ENCODE measurements around the gene CLINT1.

DNA sequence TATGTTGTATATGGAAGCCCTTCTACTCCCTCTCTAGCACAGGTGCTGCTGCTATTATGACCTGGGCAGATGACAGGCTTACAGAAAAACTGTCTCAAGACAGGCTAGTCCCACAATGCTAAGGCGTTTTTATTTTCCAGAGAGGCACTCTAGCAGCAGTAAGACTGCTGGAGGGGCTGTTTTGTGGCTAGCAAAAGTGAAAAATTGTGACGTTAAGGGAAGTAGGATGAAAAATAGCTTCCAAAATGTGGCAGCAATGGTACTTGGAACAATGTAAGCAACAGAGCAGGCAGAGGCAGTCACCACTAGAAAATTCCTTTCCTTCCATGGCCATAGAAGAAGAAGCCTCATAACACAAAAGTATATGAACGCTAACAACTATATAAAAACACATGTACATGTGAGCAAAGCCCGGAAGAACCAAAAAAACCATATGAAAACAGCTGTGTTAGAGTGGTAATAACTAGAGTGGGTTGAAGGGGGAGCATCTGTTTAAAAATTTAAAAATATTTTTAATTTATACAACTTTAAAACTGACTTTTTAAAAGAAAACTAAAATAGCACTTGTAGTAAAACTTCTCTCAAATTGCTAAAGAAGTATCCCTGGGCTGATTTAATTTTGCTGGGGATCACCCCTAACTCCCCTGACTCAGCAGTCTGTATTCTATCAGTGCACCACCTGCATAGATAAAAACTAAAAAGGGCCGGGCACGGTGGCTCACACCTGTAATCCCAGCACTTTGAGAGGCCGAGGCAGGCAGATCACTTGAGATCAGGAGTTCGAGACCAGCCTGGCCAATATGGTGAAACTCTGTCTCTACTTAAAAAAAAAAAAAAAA lies 30.6 kb downstream of the CLINT1 start:
- TF ChIP-seq KDM1A (IDR thresholded peaks at IDR 0.05; ENCODE audit: low read depth), result no peak
- TF ChIP-seq, protein P1, sequence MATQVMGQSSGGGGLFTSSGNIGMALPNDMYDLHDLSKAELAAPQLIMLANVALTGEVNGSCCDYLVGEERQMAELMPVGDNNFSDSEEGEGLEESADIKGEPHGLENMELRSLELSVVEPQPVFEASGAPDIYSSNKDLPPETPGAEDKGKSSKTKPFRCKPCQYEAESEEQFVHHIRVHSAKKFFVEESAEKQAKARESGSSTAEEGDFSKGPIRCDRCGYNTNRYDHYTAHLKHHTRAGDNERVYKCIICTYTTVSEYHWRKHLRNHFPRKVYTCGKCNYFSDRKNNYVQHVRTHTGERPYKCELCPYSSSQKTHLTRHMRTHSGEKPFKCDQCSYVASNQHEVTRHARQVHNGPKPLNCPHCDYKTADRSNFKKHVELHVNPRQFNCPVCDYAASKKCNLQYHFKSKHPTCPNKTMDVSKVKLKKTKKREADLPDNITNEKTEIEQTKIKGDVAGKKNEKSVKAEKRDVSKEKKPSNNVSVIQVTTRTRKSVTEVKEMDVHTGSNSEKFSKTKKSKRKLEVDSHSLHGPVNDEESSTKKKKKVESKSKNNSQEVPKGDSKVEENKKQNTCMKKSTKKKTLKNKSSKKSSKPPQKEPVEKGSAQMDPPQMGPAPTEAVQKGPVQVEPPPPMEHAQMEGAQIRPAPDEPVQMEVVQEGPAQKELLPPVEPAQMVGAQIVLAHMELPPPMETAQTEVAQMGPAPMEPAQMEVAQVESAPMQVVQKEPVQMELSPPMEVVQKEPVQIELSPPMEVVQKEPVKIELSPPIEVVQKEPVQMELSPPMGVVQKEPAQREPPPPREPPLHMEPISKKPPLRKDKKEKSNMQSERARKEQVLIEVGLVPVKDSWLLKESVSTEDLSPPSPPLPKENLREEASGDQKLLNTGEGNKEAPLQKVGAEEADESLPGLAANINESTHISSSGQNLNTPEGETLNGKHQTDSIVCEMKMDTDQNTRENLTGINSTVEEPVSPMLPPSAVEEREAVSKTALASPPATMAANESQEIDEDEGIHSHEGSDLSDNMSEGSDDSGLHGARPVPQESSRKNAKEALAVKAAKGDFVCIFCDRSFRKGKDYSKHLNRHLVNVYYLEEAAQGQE (IDR thresholded peaks at IDR 0.05), result no peak
- no peak for TF ChIP-seq POLR2A (IDR thresholded peaks at IDR 0.05; ENCODE audit: low read length)
- TF ChIP-seq HOXA7 (CRISPR knock-in tag; IDR thresholded peaks at IDR 0.05), result no peak
- TF ChIP-seq, protein P2, sequence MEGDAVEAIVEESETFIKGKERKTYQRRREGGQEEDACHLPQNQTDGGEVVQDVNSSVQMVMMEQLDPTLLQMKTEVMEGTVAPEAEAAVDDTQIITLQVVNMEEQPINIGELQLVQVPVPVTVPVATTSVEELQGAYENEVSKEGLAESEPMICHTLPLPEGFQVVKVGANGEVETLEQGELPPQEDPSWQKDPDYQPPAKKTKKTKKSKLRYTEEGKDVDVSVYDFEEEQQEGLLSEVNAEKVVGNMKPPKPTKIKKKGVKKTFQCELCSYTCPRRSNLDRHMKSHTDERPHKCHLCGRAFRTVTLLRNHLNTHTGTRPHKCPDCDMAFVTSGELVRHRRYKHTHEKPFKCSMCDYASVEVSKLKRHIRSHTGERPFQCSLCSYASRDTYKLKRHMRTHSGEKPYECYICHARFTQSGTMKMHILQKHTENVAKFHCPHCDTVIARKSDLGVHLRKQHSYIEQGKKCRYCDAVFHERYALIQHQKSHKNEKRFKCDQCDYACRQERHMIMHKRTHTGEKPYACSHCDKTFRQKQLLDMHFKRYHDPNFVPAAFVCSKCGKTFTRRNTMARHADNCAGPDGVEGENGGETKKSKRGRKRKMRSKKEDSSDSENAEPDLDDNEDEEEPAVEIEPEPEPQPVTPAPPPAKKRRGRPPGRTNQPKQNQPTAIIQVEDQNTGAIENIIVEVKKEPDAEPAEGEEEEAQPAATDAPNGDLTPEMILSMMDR (IDR thresholded peaks at IDR 0.05), result no peak
- no peak for TF ChIP-seq CEBPB (IDR thresholded peaks at IDR 0.05)
- TF ChIP-seq, protein P3, sequence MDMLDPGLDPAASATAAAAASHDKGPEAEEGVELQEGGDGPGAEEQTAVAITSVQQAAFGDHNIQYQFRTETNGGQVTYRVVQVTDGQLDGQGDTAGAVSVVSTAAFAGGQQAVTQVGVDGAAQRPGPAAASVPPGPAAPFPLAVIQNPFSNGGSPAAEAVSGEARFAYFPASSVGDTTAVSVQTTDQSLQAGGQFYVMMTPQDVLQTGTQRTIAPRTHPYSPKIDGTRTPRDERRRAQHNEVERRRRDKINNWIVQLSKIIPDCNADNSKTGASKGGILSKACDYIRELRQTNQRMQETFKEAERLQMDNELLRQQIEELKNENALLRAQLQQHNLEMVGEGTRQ (IDR thresholded peaks at IDR 0.05), result no peak
- TF ChIP-seq NR3C1 (IDR thresholded peaks at IDR 0.05), result no peak
- TF ChIP-seq JUN (IDR thresholded peaks at IDR 0.05), result no peak
- no peak for TF ChIP-seq EP300 (IDR thresholded peaks at IDR 0.05)
- TF ChIP-seq, protein P4, sequence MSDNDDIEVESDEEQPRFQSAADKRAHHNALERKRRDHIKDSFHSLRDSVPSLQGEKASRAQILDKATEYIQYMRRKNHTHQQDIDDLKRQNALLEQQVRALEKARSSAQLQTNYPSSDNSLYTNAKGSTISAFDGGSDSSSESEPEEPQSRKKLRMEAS (IDR thresholded peaks at IDR 0.05), result no peak
- no peak for TF ChIP-seq SMC3 (IDR thresholded peaks at IDR 0.05)
- TF ChIP-seq TP53 (CRISPR knock-in tag; IDR thresholded peaks at IDR 0.05), result no peak
- TF ChIP-seq SREBF2 (IDR thresholded peaks at IDR 0.05), result no peak
